Activated CD4-positive, alpha-beta T cell treated with anti-CD3 and anti-CD28 coated beads, Interleukin-2, Interleukin-6, amounts not matched to agents 100 ng/mL and 50 ng/mL, durations not matched to agents 16 hours and 8 hours (primary cell): Measurements from ENCODE around the gene DNM3.
"Not testable (repeated sequence)": the region's sequence is repeated elsewhere in the genome, so short reads cannot be mapped to it uniquely, and the experiment has no call there.

Experiments used
- DNase-seq: peaks from one replicate; pipeline ENCODE4 v3.0.0-alpha.2; 2020

DNM3 gene

GRCh38 chr1:172289448-172289847, 448.1 kb downstream of the DNM3 start:
- no peak for DNase-seq

GRCh38 chr1:172292840-172293239, 451.5 kb downstream of the DNM3 start:
- DNase-seq = no peak

GRCh38 chr1:172293429-172293828, 452.1 kb downstream of the DNM3 start:
- no peak for DNase-seq

DNA sequence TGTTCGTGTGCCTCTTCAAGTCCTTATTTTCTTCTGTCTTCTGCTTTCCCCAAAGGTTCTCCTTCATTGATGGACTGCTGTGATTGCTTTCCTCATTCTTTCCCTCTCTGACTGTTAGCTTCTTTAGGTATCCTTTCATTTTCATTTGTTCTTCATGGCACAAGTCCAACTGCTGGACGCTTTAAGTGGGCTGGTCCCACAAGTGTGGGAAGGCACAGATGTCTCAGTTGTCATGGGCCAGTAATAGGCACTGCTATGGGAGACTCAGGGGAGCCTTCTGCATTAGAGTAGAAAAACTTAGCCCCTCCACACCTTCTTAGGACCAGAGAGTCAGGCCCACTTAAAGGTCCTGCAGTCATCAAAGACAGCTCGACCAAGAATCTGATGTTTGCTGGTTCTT, 456.8 kb downstream of the DNM3 start:
- DNase-seq = no peak

- no peak for DNase-seq
Observed at GRCh38 chr1:172298911-172299310, 457.6 kb downstream of the DNM3 start.

GRCh38 chr1:172299515-172299914, 458.2 kb downstream of the DNM3 start:
- DNase-seq = no peak

DNA sequence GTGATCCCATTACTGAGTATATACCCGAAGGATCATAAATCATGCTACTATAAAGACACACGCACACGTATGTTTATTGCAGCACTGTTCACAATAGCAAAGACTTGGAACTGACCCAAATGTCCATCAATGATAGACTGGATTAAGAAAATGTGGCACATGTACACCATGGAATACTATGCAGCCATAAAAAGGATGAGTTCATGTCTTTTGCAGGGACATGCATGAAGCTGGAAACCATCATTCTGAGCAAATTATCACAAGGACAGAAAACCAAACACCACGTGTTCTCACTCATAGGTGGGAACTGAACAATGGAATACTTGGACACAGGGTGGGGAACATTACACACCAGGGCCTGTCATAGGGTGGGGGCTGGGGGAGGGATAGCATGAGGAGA, 466.2 kb downstream of the DNM3 start:
- DNase-seq = not testable (repeated sequence)

DNA sequence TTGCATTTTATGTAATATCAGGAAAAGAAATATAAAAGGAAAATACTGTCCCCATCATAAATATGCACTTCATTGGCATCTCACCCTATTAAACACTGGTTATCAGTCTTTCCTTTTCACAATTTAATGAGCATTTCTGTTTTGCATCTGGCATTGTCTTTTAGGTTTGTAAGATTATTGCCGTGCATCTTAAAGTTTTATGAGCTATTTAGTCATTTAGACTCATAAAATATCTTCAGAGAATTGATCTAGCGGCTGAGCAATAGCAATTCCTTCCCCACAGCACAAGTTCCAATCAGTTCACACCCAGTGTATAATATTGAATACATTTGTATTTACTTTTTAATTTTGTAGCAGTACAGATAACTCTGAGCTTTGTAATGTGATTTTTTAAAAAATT, 466.8 kb downstream of the DNM3 start:
- DNase-seq = no peak

GRCh38 chr1:172308577-172308976, 467.3 kb downstream of the DNM3 start:
- DNase-seq = no peak

- DNase-seq = no peak
Observed at GRCh38 chr1:172320733-172321132, 479.4 kb downstream of the DNM3 start.

DNA sequence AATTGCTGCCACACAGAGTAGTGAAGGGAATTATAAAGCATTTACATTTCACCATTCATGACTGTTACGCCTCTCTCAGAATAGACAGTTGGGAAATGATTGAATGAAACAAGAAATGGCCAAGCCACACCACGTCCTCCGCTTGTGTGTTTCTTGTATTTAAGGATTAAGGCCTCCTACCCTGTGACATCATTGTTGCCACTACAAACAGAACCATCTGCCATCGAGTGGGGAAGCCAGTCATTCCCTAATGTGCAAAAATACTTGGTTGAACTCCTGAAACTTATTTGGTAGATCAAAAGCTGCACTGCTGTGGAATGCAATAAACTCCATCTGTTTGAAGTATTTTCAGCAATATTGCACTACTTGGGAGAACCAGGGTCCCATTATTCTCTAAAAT, 480.2 kb downstream of the DNM3 start:
- DNase-seq = no peak

DNA sequence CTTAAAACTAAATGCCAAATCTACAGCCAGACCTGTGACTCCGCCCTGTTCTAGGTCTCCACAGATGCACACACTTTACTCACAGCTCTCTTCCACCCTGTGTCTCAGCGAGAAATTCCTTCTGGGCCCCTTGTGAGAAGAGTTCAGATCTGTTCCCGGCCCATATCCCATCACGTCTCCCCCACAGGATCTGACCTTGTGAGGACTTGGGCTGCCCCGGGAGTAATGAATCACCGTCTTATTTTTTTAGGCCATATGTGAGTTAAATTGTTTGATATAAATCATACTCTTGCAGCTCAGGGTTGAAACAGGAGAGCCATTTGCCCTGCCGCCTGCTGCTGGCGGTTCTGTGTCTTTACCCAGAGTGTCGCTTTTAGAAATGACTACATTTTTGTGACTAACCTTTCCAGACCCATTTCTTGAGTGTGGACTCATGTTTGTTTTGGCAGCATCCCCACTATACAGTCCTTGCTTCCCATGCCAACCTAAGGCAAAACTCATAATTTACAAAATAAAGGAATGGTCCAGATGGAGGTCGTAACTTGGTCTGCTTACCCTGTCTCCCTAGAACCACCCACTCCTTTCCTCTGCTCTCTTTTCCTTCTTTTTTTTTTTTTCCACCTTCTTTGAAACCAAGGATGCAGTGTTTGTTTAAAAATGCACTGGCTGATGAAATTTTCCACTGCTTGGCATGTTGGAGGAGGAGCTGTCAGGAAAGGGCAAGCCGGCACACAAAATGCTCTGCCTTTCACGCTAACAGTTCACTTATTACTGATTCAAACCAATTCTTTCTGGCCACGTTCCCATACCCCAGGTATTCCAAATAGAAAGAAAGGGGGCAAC, 481.1 kb downstream of the DNM3 start:
- DNase-seq = no peak

- DNase-seq = no peak
Observed at GRCh38 chr1:172323686-172324085, 482.4 kb downstream of the DNM3 start.

GRCh38 chr1:172324086-172324485, 482.8 kb downstream of the DNM3 start:
- no peak for DNase-seq

DNA sequence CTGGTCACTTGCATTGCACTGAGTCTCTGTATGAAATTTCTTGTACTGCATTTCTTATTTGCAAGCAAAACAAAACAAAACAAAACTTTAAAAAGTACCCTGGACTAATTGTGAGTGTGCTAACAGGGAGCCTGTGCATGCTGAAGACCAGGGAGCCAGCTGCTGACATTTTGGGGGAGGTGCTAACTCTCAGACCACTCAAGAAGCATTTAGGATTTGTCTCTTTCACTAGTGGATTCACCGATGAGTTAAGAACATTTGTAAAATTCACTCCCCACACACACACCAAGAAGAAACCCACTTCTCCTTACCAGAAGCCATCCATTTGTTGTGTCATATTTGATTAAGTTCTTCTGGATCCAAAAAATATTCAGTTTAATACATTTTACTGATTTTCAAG, 483.5 kb downstream of the DNM3 start:
- DNase-seq = no peak

DNA sequence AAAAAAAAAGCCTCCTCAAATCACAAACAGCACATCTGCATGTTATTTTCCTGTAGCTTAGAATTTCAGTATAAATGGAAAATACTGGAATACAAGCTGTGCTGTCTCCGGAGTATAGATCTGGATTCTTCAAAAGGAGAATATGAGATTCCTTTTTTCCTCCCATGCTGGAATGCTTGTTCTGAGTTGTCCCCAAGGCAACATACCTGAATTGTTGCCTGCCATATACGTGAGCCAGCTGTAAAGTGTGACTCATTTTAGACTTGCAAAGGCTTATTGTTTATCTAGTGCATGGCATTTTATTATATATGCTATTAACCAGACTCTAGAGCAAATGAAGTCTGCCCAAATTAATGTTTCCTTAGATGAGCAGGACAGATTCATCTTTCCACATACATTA, 484.2 kb downstream of the DNM3 start:
- DNase-seq = no peak

DNA sequence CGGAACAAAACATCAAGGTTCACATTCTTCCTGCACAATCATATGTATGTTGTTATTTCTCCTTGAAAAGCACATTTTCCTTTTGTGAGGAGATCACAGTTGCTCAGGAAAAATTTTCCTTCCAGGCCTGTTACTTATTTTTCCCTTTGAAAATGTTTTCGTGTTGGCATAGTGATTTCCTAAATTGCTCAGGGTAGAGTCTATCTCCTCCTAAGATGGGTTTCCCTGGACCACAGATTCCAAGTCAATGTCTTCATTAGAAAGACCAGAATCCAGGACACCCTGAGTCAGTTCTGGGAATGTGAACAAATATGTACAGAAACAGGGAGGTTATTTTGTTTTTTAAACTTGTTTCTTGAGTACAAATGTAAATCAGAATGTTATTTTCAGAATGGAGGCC, 484.8 kb downstream of the DNM3 start:
- no peak for DNase-seq

DNA sequence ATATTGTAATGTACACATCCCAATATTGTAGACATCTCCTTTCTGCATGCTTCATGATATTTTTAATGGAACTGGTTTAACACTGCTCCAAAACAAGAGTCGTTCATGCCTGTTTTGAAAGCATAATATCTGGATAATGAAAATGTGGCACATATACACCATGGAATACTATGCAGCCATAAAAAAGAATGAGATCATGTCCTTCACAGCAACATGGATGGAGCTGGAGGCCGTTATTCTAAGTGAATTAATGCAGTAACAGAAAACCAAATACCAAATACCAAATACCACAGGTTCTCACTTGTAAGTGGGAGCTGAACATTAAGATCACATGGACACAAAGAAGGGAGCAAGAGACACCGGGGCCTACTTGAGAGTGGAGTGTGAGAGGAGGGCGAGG, 487.0 kb downstream of the DNM3 start:
- DNase-seq = no peak

- DNase-seq = no peak
Observed at GRCh38 chr1:172332230-172332629, 490.9 kb downstream of the DNM3 start.

DNA sequence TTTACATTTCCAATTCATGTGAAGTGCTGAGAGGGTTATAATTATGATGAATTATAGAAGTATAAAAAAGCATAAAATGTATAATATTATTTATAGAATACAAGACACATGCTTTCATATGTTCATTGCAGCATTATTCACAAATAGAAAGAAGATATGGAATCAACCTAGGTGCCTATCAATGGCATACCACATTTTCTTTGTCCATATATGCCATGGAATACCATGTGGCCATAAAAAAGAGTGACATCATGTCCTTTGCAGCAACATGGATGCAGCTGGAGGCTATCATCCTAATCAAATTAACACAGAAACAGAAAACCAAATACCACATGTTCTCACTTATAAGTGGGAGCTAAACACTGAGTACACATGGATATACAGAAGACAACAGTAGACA, 494.1 kb downstream of the DNM3 start:
- DNase-seq = no peak

- DNase-seq = peak; percentile 88
Observed at GRCh38 chr1:172338295-172338735, 497.0 kb downstream of the DNM3 start.

DNA sequence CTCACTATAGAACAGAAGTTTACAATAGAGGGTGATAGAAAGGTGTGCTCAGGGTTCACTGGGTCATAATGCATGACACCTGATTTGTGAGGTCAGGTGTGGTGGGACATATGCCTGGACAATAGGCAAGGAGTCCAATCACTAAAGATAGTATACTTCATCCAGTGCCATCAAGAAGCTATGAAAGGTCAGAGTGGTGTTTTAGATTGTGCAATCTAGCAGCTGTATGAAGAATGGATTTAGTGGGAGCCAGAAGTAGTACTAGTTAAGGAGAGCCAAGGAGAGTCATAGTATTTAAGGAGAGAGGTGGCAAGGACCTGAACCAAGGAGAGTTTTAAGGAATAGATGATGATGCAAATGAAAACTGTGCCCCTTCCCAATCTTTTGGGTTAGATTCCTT, 498.5 kb downstream of the DNM3 start:
- no peak for DNase-seq

- DNase-seq = peak; percentile 31
Observed at GRCh38 chr1:172340520-172340919, 499.2 kb downstream of the DNM3 start.

DNA sequence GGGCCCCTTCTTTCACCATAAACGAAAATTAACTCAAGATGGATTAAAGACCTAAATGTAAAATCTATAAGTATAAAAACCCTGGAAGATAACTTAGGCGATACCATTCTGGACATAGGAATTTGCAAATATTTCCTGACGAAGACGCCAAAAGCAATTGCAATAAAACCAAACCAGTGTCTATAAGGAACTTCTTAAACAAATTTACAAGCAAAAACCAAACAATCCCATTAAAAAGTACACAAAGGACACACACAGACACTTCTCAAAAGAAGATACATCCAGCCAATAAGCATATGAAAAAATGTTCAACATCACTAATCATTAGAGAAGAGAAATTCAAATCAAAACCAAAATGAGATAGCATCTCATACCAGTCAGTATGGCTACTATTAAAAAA, 500.4 kb downstream of the DNM3 start:
- no peak for DNase-seq

DNA sequence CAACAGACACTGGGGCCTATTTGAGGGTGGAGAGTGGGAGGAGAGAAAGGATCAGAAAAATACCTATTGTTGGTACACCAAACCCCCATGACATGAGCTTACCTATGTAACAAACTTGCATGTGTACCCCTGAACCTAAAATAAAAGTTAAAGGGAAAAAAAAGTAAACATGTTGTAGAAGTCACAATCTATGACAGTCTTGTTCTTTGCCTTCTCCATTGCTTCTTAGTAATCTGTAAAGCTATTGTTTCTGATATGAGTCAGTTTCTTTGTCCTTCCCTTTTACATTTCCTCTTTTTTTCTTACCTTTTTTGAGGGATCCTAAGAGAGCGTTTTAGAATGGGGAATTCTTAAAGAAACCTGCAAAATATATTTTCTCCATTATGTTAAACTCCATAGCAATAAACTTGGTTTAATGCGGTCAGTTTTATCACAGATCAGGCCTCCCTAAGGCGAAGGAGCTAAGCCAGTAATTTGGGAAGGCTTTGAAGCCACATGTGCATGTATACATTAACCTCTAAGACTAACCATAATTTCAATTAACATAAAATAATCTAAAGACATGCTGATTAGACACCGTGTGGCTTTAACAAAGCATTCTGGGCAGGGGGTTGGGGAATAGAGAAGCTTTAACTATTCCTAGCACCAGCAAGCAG, 501.4 kb downstream of the DNM3 start:
- peak; percentile 35 for DNase-seq
